GM19035 (cell line): Measurements from ENCODE around the gene FYN.

Source experiments
- ATAC-seq: cut with Tn5 transposase; IDR thresholded peaks from one replicate; pipeline ENCODE4 v1.9.1; 2021; ENCODE audit not compliant: unreplicated experiment

FYN gene

GRCh38 chr6:111734068-111735061, 138.9 kb downstream of the FYN start:
- no peak for ATAC-seq

DNA sequence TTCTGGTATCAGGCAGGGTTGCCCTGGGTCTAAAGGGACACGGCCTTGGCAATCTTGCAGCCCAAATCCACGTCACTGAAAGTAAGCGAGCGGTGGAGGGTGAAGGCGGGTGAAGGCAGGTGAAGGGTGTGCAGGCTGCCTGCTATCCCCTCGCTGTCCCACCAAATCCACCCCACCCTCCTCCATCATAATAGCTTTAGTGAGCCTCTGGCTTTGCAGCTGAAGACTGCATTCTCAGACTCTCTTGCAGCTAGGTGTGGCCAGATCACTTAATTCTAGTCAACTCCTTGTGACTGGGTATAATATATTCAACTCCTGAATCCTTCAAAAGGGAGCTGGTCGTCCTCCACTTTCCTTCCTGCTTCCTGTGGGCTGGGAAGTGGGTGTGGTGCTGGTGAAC, 140.9 kb downstream of the FYN start:
- no peak for ATAC-seq

- no peak for ATAC-seq
These were observed 141.6 kb downstream of the FYN start for GRCh38 chr6:111731456-111732195.

- no peak for ATAC-seq
These were observed 142.4 kb downstream of the FYN start for GRCh38 chr6:111730864-111731263.

DNA sequence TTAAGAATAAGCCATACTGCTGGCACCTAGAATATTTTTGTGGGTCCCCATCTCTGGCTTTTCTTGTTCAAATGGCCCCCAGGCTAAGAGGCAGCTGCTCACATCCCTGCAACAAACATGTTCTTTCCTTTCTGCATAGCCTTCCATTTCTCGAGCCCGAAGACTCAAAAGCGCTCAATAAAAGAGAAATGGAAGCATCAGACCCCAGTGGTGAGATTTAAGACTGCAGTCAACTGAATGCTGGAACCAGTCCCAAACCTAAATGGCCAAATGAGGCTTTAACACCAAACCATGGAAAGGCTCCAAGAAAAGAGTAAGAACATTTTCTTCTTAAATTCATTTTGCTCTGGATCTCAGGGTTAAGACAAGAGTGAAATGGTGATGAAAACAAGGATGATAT, 145.4 kb downstream of the FYN start:
- ATAC-seq: no peak

GRCh38 chr6:111727041-111727440, 146.2 kb downstream of the FYN start:
- no peak for ATAC-seq

DNA sequence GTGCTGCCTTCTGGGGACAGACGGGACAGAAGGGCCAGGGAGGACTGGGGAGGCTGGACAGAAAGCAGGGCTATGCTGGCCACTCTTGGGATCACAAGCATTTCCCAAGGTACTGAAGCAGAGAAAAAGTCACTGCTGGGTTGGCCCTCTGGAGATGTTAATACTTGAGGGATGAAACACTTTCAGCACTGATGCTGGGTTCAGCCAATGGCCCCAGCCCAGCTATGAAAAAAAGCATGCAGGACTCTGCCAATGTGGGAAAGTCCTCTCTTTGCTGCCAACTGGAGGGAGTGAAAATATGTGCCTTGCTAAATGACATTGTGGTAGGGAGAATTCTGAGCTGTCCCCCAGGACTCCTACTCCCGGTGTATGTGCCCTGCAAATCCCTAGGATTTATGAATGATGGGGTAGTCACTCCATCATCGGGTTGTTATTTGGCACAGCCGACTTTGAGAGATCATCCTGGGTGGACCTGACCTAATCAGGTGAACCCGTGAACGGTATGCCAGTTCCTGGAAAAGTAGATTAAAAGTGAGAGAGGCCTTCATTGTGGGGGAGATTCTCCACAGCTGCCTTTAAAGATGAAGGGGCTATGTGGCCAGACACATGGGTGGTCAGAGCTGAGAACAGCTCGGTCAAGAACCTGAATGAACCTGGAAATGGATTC, 147.7 kb downstream of the FYN start:
- ATAC-seq: no peak

- peak; percentile 97 for ATAC-seq
These were observed 148.7 kb downstream of the FYN start for GRCh38 chr6:111724505-111724904.

- ATAC-seq: peak; percentile 27
These were observed 149.2 kb downstream of the FYN start for GRCh38 chr6:111724039-111724438.

- no peak for ATAC-seq
These were observed 149.8 kb downstream of the FYN start for GRCh38 chr6:111723412-111723970.

DNA sequence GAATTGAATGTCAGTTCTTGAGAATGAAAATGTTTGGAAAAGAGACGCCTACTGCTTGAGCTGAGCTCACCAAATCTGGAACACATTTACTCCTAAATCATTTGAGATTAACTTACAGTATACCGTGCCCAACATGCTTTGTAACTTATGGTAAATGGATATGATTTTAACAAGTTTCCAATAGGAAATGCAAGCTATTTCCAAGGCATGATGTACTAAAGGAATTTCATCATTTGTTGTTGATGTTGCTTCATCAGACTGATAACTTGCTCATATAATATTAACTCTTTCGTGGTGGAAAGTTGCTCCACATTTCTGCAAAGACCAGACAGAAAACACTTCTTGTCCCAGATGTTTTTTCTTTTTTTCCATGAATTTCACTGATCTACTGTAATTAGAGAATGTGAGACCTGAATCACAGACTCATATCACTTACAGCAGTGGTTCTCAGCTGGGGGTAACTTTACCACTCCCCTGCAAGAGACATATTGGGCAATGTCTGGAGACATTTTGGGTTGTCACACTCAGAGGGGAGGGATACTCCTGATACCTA, 151.0 kb downstream of the FYN start:
- no peak for ATAC-seq

DNA sequence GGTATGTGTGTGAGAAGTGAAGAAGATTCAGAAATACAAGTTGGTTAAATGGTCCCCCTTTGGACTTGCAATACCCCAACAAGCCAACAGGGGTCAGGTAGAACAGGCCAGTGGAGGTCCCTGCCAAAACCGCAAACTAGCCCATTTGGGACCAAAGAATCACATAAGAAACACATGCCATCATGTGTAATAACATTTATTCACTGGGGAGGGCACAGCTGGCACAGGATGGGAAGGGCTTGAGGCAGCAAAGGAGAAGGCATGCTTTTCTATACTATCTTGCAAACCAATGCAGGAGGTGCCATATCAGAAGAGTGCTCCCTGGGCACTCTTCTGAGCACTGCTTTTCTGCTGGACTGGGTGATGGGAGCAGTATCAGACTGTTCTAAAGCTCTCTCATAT, 151.5 kb downstream of the FYN start:
- ATAC-seq: no peak

DNA sequence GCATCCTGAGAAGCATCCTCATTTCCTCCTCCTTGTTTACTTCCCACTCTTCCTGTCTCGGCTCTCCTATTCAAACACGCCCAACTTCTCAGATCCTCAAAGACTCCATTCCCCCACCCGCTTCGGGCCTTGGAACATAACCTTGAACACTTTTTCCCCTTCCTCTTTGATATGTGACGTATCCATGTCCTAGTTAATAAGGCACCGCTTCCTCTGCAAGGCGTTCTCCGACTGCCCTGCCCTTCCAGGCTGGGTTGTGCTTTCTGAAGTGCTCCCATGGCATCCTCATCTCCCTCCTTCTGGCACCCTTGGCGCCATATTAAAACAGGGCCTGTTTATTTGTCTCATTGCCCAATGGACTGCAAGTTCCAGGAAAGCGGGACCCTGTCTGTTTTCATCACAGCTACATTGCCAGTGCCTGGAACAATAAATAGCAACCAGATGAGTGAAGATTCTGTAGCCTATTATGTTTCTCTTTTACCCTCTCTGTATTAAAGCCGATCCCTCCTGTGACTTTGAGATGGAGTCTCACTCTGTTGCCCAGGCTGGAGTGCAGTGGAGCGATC, 152.2 kb downstream of the FYN start:
- no peak for ATAC-seq

DNA sequence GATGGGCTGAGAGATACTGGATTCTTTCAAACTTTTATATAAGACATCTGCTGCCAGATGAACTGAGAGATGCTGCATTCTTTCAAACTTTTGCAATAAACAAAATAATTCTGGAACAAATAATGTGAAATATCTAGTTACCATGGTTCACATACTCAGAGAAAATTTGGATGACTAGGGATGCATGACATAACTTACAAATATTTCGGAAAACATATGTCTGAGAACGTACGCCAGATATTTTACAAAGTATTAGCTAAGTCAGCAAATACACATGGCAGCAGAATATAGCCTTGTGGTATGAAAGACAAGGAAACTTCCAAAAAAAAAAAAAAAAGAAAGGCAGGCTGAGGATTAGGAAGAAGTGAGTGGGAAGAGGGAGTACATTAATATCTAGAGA, 154.3 kb downstream of the FYN start:
- no peak for ATAC-seq

GRCh38 chr6:111718326-111718725, 154.9 kb downstream of the FYN start:
- no peak for ATAC-seq

GRCh38 chr6:111717621-111718020, 155.6 kb downstream of the FYN start:
- no peak for ATAC-seq

- ATAC-seq: no peak
These were observed 156.9 kb downstream of the FYN start for GRCh38 chr6:111716325-111716724.

GRCh38 chr6:111715321-111715720, 157.9 kb downstream of the FYN start:
- ATAC-seq: no peak

DNA sequence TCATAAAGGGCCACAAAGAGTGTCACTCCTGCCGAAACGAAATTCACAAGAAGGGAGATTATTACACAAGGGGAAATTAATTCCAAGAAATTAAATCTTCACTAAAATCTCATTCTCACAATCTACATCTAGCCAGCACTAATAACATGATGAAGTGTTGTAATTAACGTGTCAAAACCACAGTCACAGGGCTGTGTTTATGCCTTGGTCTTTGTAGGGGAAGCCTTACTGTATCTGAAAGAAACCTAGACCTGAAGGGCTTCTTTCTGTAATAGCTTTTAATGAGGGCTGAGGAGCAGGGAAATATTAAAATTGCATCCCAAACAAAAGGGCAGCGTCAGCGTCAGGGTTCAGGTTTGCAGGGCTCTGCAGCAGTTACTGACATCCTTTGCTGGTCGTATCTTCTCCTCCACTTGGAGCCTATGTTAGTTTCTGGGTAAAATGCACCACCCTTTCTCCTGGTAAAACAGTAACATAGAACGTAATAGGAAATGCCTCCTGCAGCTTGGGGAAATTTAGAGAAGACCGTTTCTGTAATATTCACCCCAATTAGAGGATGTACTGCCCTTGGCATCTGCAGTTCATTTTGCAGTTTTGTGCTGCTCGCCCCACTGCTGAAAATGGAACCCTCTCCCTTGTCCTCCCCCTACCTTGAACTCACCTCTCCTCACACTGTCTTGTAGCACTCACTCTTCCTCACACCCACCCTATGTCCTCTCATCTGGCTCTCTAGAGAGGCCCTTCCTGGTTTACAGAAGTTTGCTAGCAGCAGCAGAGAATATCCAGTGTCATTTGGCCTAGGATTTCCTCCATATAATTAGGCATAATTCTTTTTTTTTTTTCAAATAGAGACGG, 158.6 kb downstream of the FYN start:
- no peak for ATAC-seq

DNA sequence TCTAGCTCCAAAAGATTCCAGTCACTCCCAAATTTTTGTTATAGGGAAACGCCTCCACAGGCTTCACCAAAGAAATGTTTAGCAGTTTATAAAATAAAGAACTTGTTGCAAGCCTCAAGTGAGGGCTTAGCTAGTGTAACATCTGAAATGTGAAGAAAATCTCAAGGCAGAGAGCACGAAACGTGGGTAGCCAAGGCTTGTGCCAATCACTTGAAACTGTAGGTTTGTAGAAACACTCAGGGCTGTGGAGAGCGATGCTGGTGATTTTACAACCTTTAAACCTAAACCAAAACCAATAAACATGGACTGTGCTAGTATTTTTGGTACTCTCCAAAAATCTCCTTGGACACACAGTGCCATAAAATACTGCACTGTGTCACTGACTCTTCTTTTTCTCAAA, 159.4 kb downstream of the FYN start:
- no peak for ATAC-seq
